Glomerular visceral epithelial cell (primary cell): ENCODE results near the gene CNFN.

Experiments
- DNase-seq: peaks from one replicate; pipeline ENCODE4 v3.0.0-alpha.2; 2016; ENCODE audit errors: extremely low spot score

CNFN gene

GRCh38 chr19:42409477-42409876, 19.4 kb upstream of the CNFN start:
- no peak for DNase-seq

- no peak for DNase-seq
Observed at GRCh38 chr19:42407816-42408175, 17.7 kb upstream of the CNFN start.

- DNase-seq: no peak
Observed at GRCh38 chr19:42407085-42407815, 17.2 kb upstream of the CNFN start.

GRCh38 chr19:42406111-42406510, 16.0 kb upstream of the CNFN start:
- no peak for DNase-seq

- DNase-seq: no peak
Observed at GRCh38 chr19:42403586-42403985, 13.5 kb upstream of the CNFN start.

- DNase-seq: no peak
Observed at GRCh38 chr19:42402376-42403116, 12.4 kb upstream of the CNFN start.

GRCh38 chr19:42401365-42402303, 11.5 kb upstream of the CNFN start:
- peak; percentile 66 for DNase-seq

- no peak for DNase-seq
Observed at GRCh38 chr19:42400404-42400803, 10.3 kb upstream of the CNFN start.

- DNase-seq: no peak
Observed at GRCh38 chr19:42397263-42398166, 7.4 kb upstream of the CNFN start.

GRCh38 chr19:42396381-42397262, 6.5 kb upstream of the CNFN start:
- peak; percentile 100 for DNase-seq

- no peak for DNase-seq
Observed at GRCh38 chr19:42394751-42395150, 4.7 kb upstream of the CNFN start.

GRCh38 chr19:42392165-42392564, 2.1 kb upstream of the CNFN start:
- DNase-seq: no peak

- no peak for DNase-seq
Observed at GRCh38 chr19:42388851-42389489, 1.1 kb downstream of the CNFN start.

- DNase-seq: peak; percentile 73
Observed at GRCh38 chr19:42386974-42387707, 3.0 kb downstream of the CNFN start.

- no peak for DNase-seq
Observed at GRCh38 chr19:42380155-42380554, 9.9 kb downstream of the CNFN start.

GRCh38 chr19:42378225-42379215, 11.6 kb downstream of the CNFN start:
- DNase-seq: no peak

GRCh38 chr19:42376177-42376555, 13.9 kb downstream of the CNFN start:
- no peak for DNase-seq
